ENCODE results near the gene PYGO2.
A peak's percentile ranks its signal among the peaks of the same experiment; 100 is the strongest.

Gene PYGO2

DNA sequence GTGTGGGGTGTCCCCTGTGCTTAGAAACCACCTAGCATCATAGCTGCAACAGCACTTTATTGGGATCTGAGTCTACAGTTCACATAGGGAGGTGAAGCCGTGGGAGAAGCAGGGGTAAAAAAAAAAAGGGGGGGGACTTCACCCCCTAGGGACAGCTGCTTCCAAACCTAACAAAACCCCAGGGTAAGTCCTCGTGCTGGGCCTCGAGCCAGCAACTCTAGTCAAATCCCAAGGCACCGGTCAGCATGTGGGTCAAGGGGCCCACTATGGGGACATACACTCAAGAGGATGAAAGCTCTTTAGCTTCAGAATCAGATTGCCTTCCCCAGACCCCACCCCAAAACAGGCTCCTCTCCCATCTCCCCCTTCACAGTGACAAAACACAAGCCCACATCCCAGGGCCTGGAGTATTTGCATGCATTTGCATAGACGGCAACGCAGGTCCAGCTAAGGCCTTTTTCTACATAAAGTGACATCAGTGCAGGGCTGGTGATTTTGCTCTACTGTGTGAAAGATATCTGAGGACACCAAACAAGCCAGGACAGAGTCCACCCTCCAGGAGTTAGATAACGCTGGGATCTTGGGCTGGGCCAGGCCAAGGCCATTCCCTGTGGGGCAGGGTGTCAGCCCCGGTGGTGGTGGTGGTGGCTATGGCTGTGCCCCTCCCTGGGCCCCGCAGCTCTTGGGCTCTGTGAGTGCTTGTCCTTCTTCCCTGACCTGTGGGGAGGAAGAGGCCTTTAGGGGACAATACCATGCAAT is 17.0 kb downstream of the PYGO2 start:
- TF ChIP-seq ZNF565 (CRISPR knock-in tag; conservative IDR thresholded peaks at IDR 0.05; ENCODE audit: low read depth), result no peak
- no peak for TF ChIP-seq PATZ1 (CRISPR knock-in tag; IDR thresholded peaks at IDR 0.05; ENCODE audit: borderline replicate concordance)
- no peak for TF ChIP-seq TCF4 (CRISPR knock-in tag; IDR thresholded peaks at IDR 0.05; ENCODE audit: borderline replicate concordance)
- TF ChIP-seq RARB (CRISPR knock-in tag; IDR thresholded peaks at IDR 0.05), result no peak
- no peak for TF ChIP-seq SNAI2 (CRISPR knock-in tag; IDR thresholded peaks at IDR 0.05)
- TF ChIP-seq CSDC2 (CRISPR knock-in tag; IDR thresholded peaks at IDR 0.05), result no peak
- no peak for TF ChIP-seq BACH2 (CRISPR knock-in tag; IDR thresholded peaks at IDR 0.05; ENCODE audit: borderline replicate concordance)
- no peak for TF ChIP-seq GLIS3 (CRISPR knock-in tag; IDR thresholded peaks at IDR 0.05)
- TF ChIP-seq, protein P1, sequence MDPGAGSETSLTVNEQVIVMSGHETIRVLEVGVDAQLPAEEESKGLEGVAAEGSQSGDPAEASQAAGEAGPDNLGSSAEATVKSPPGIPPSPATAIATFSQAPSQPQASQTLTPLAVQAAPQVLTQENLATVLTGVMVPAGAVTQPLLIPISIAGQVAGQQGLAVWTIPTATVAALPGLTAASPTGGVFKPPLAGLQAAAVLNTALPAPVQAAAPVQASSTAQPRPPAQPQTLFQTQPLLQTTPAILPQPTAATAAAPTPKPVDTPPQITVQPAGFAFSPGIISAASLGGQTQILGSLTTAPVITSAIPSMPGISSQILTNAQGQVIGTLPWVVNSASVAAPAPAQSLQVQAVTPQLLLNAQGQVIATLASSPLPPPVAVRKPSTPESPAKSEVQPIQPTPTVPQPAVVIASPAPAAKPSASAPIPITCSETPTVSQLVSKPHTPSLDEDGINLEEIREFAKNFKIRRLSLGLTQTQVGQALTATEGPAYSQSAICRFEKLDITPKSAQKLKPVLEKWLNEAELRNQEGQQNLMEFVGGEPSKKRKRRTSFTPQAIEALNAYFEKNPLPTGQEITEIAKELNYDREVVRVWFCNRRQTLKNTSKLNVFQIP (CRISPR knock-in tag; IDR thresholded peaks at IDR 0.05; ENCODE audit: borderline replicate concordance, low read depth), result no peak
- TF ChIP-seq ZFP3 (CRISPR knock-in tag; IDR thresholded peaks at IDR 0.05), result no peak
- TF ChIP-seq TOX (CRISPR knock-in tag; IDR thresholded peaks at IDR 0.05; ENCODE audit: borderline replicate concordance), result no peak
- TF ChIP-seq, protein P2, sequence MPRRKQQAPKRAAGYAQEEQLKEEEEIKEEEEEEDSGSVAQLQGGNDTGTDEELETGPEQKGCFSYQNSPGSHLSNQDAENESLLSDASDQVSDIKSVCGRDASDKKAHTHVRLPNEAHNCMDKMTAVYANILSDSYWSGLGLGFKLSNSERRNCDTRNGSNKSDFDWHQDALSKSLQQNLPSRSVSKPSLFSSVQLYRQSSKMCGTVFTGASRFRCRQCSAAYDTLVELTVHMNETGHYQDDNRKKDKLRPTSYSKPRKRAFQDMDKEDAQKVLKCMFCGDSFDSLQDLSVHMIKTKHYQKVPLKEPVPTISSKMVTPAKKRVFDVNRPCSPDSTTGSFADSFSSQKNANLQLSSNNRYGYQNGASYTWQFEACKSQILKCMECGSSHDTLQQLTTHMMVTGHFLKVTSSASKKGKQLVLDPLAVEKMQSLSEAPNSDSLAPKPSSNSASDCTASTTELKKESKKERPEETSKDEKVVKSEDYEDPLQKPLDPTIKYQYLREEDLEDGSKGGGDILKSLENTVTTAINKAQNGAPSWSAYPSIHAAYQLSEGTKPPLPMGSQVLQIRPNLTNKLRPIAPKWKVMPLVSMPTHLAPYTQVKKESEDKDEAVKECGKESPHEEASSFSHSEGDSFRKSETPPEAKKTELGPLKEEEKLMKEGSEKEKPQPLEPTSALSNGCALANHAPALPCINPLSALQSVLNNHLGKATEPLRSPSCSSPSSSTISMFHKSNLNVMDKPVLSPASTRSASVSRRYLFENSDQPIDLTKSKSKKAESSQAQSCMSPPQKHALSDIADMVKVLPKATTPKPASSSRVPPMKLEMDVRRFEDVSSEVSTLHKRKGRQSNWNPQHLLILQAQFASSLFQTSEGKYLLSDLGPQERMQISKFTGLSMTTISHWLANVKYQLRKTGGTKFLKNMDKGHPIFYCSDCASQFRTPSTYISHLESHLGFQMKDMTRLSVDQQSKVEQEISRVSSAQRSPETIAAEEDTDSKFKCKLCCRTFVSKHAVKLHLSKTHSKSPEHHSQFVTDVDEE (CRISPR knock-in tag; IDR thresholded peaks at IDR 0.05), result no peak
- no peak for TF ChIP-seq PPARA (CRISPR knock-in tag; IDR thresholded peaks at IDR 0.05; ENCODE audit: borderline replicate concordance)
- no peak for TF ChIP-seq ISL1 (CRISPR knock-in tag; IDR thresholded peaks at IDR 0.05)
- no peak for TF ChIP-seq ESRRG (CRISPR knock-in tag; IDR thresholded peaks at IDR 0.05)
- no peak for TF ChIP-seq ZNF70 (CRISPR knock-in tag; IDR thresholded peaks at IDR 0.05)
- no peak for TF ChIP-seq ZNF8 (CRISPR knock-in tag; IDR thresholded peaks at IDR 0.05)
- TF ChIP-seq, protein P3, sequence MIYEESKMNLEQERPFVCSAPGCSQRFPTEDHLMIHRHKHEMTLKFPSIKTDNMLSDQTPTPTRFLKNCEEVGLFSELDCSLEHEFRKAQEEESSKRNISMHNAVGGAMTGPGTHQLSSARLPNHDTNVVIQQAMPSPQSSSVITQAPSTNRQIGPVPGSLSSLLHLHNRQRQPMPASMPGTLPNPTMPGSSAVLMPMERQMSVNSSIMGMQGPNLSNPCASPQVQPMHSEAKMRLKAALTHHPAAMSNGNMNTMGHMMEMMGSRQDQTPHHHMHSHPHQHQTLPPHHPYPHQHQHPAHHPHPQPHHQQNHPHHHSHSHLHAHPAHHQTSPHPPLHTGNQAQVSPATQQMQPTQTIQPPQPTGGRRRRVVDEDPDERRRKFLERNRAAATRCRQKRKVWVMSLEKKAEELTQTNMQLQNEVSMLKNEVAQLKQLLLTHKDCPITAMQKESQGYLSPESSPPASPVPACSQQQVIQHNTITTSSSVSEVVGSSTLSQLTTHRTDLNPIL (CRISPR knock-in tag; IDR thresholded peaks at IDR 0.05; ENCODE audit: low read depth), result no peak
- ATAC-seq, result no peak

- ATAC-seq, result peak; percentile 77
- TF ChIP-seq, protein P3 (CRISPR knock-in tag; IDR thresholded peaks at IDR 0.05; ENCODE audit: low read depth), result no peak
- no peak for TF ChIP-seq TCF4 (CRISPR knock-in tag; IDR thresholded peaks at IDR 0.05; ENCODE audit: borderline replicate concordance)
These were observed 17.8 kb downstream of the PYGO2 start for GRCh38 chr1:154943649-154944400.

GRCh38 chr1:154941333-154942013 is 20.1 kb downstream of the PYGO2 start:
- ATAC-seq, result no peak
- TF ChIP-seq CSDC2 (CRISPR knock-in tag; IDR thresholded peaks at IDR 0.05) (no peak), SNAI2 (CRISPR knock-in tag; IDR thresholded peaks at IDR 0.05) (no peak), TCF4 (CRISPR knock-in tag; IDR thresholded peaks at IDR 0.05; ENCODE audit: borderline replicate concordance) (no peak), ZNF8 (CRISPR knock-in tag; IDR thresholded peaks at IDR 0.05) (no peak), ARNTL (CRISPR knock-in tag; IDR thresholded peaks at IDR 0.05; ENCODE audit: borderline replicate concordance, low read depth) (no peak), PATZ1 (CRISPR knock-in tag; IDR thresholded peaks at IDR 0.05; ENCODE audit: borderline replicate concordance) (no peak), RARB (CRISPR knock-in tag; IDR thresholded peaks at IDR 0.05) (no peak), TOX (CRISPR knock-in tag; IDR thresholded peaks at IDR 0.05; ENCODE audit: borderline replicate concordance) (no peak)
- TF ChIP-seq, protein P3 (CRISPR knock-in tag; IDR thresholded peaks at IDR 0.05; ENCODE audit: low read depth), result no peak

All from SK-N-SH treated with all-trans-retinoic acid at 6 μM for 48 hours (cell line).